Spinal cord (tissue), 10 donors: ENCODE measurements around the gene FASN. TPM values are rescaled to one million over a fixed set of nuclear protein-coding genes. Genes with fewer than 3 reads are reported as not detected.

Experiments used
- DNase-seq, 6 donors: peaks; one replicate each; pipeline versions ENCODE4 v3.0.0 to v3.0.0-alpha.2; 2013 to 2015; ENCODE audit warnings: low spot score in 6 of 6, low read depth in 4 of 6
- H3K27ac ChIP-seq: one replicate; pipeline ENCODE4 v1.5.1; 2013; ENCODE audit warnings: low read depth, low read length, control low read depth
- H3K27me3 ChIP-seq: one replicate; pipeline ENCODE4 v1.6.1; 2013; ENCODE audit warnings: low read length; ENCODE audit not compliant: control insufficient read depth, insufficient read depth
- H3K36me3 ChIP-seq: one replicate; pipeline ENCODE4 v1.6.1; 2013; ENCODE audit warnings: low read length; ENCODE audit not compliant: control insufficient read depth, insufficient read depth
- H3K4me1 ChIP-seq: one replicate; pipeline ENCODE4 v1.6.1; 2013; ENCODE audit warnings: low read length; ENCODE audit not compliant: control insufficient read depth, insufficient read depth
- H3K4me3 ChIP-seq: one replicate; pipeline ENCODE4 v1.5.1; 2013; ENCODE audit warnings: low read depth, low read length, control low read depth
- H3K9me3 ChIP-seq: one replicate; pipeline ENCODE4 v1.6.1; 2013; ENCODE audit warnings: low read length; ENCODE audit not compliant: control insufficient read depth, insufficient read depth
- WGBS: methylation state at CpG from one replicate; pipeline ENCODE4 v1.1.5; 2013; ENCODE audit warnings: missing lambda C conversion rate; ENCODE audit not compliant: insufficient coverage; 5-methylcytosine and 5-hydroxymethylcytosine counted together
- polyA plus RNA-seq, 2 donors: library from polyadenylated mRNA; unstranded; fragments of 120-200 nt; gene quantifications; one replicate each; pipeline ENCODE4 v1.2.1, GENCODE V29; 2013; ENCODE audit not compliant: insufficient read length in 2 of 2
- total RNA-seq, 2 donors: library from RNA; depleted of rRNA in 1 of 2; stranded (reverse); fragments of 120-200 nt in 1 of 2; fragments of >200 nt in 1 of 2; gene quantifications; one replicate each; pipeline versions ENCODE4 v1.2.3 to v1.2.4, GENCODE V29; 2013 to 2014
- donor health status: healthy.

FASN gene
- total and polyA plus RNA-seq, 4 donors = 57.7 to 184 (median 110) TPM

DNA sequence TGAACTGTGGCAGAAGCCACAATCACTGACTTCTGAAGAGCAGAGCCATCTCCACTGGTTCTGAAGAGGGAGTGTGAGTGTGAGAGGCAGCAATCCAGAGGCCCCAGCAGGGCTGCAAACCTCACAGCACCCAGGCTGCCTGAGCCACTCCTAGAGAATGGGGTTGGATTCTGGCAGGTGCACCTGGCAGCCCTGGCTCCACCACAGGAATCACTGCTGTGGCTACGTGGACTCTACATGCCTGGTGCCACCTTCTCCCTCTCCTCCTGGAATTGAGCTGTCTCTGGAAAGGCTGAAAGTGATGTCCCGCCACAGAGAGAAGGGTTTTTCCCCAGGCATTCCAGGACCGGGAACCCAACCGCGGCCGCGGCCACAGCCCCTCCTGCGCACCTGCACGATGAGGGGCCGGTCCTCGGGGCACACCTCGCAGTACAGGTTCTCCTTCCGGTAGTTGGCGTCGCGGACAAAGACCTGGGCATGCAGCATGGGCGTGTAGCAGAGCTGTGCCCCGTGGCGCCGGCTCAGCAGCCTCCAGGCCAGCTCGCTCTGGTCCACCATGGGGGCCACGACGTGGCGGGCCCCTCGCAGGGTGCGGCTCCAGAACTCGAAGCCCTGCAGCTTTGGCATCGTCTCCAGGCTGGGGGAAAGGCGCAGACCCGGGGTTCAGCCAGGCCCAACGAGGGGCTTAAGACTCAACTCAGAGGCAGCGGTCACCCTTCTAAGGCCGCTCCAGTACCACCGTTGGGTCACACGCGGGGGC is 33.4 kb downstream of the FASN start:
- peaks cover 27% of the 10 kb centered on the region for H3K4me1 ChIP-seq
- peaks cover 56% of the 10 kb centered on the region for H3K36me3 ChIP-seq
- H3K27ac ChIP-seq = no peak overlapping the region
- no peaks in the 10 kb centered on the region for H3K9me3 ChIP-seq
- H3K27me3 ChIP-seq = no peaks in the 10 kb centered on the region
- DNase-seq = no peak
- peak overlapping the region; percentile 64 for H3K4me3 ChIP-seq
- 39% methylated on average over 36 of the region's 36 CpGs for WGBS

DNA sequence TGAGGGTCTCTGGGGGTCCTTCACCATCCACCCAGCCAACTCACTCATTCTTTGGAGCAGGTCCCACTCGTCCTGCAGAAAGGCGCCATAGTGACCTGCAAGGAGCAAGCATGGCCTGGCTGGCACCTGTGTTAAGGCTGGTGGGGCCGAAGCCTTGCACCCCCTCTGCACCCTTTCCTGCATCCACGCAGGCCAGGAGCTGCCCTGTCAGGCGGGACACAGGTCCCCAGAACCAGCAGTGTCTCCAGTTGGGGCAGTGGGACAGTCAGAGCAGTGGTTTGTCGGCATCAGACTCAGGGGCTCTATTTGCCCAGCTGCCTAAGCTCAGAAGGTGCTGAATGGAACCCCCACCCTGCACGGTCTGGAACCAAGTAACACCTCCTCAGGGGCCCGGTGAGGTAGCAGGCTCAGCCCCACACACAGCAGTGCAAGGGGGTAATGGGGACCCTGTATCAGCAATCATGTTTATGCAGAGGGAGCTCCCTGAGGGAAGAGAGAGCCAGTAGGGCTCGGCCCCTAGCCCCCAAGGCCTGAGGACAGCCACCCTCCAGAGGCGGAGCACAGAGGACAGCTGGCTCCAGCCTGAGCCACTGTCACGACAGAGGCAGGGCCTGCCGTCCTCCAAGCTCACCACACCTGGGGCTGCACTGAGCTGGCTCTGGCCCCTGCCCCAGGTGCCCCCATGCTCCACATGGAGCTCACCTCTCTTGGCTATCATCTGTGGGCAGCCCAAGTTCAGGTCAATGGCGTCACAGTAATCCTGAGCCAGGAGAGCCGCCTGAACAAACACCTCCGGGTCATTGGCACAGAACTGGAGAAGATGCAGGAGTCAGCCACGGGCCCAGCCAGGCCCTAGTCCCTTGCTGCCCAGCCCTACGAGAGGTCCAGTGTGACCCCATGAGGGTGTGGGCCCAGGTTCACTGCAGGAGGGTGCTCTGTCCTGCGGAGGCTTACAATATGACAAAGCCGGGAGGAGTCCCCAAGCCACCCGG is 34.3 kb downstream of the FASN start:
- no peaks in the 10 kb centered on the region for H3K9me3 ChIP-seq
- 92% methylated on average over 18 of the region's 20 CpGs for WGBS
- peaks cover 27% of the 10 kb centered on the region for H3K4me1 ChIP-seq
- no peaks in the 10 kb centered on the region for H3K27me3 ChIP-seq
- H3K36me3 ChIP-seq = peaks cover 65% of the 10 kb centered on the region
- no peak for DNase-seq
- H3K4me3 ChIP-seq = no peak overlapping the region
- H3K27ac ChIP-seq = no peak overlapping the region

GRCh38 chr17:82062984-82063368 is 35.1 kb downstream of the FASN start:
- DNase-seq = no peak
- WGBS = 93% methylated on average over 9 of the region's 9 CpGs

GRCh38 chr17:82062076-82062983 is 35.7 kb downstream of the FASN start:
- H3K36me3 ChIP-seq = peaks cover 78% of the 10 kb centered on the region
- H3K4me3 ChIP-seq = no peak overlapping the region
- WGBS = 90% methylated on average over 22 of the region's 24 CpGs
- no peaks in the 10 kb centered on the region for H3K9me3 ChIP-seq
- DNase-seq = no peak
- peaks cover 27% of the 10 kb centered on the region for H3K4me1 ChIP-seq
- no peaks in the 10 kb centered on the region for H3K27me3 ChIP-seq
- no peak overlapping the region for H3K27ac ChIP-seq

More at GRCh38 chr17:82062984-82063368, 35.1 kb downstream of the FASN start:
- no peaks in the 10 kb centered on the region for H3K27me3 ChIP-seq
- no peak overlapping the region for H3K27ac ChIP-seq
- H3K36me3 ChIP-seq = peaks cover 72% of the 10 kb centered on the region
- no peaks in the 10 kb centered on the region for H3K9me3 ChIP-seq
- H3K4me1 ChIP-seq = peaks cover 27% of the 10 kb centered on the region
- H3K4me3 ChIP-seq = no peak overlapping the region

DNA sequence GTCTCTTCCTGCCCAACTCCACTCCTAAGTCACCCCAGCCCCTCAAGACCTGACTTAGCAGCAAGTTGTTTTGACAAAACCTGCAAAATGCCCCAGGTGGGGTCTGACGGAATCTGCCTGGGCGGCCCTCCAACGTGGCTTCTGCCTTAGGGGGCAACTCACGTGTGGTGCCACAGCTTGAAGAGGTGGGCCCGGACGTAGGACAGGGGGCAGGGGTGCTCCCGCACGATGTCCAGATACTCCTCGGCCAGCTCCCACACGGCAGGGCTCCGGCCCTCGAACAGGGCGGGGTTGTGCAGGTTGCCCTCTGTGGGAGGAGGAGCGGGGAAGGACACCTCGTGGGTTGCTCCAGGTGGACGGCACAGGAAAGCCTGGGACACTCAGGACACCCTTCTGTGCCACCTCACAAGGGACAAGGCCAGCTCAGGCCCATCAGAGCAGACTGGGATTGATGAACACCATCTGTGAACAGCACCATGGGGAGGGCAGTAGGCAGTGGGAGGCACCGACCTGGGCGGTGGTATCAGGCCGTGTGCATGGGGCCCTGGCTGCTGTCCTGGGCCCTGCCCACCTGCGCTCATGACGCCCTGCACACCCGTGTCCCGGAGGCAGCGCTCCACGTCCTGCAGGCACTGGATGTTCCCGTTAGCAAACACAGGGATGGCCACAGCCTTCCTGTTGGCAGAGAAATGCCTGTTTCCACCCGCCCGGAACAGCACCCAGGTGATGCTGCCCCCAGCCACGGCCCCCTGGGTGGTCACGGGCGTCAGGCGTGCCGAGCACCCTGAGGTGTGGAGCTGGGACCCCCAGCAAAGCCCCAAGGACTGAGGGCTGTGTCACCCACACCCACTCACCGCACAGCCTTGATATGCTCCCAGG is 36.8 kb downstream of the FASN start:
- 94% methylated on average over 34 of the region's 34 CpGs for WGBS
- no peaks in the 10 kb centered on the region for H3K9me3 ChIP-seq
- DNase-seq = no peak
- H3K4me1 ChIP-seq = peaks cover 24% of the 10 kb centered on the region
- H3K4me3 ChIP-seq = no peak overlapping the region
- peaks cover 89% of the 10 kb centered on the region for H3K36me3 ChIP-seq
- H3K27ac ChIP-seq = no peak overlapping the region
- H3K27me3 ChIP-seq = no peaks in the 10 kb centered on the region

DNA sequence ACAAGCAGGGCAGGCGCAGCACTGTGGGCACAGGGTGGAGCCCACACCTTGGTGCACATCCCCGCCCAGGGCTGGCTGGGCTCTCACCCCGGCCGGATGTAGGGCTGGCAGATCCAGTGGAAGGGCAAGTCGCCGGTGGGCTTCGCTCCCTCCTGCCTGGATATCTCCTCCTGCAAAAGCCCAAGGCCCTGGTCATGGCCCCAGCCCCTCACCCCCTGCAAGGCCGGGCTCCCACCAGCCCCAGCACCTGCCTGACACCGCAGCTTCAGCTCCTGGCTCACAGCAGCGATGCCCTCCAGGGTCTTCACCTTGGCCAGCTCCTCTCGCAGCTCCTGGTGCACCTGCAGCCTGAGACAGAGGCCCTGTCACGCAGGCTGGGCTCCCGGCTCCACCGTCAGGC is 37.4 kb downstream of the FASN start:
- Histone ChIP-seq H3K4me3 (no peak overlapping the region), H3K4me1 (peaks cover 18% of the 10 kb centered on the region), H3K36me3 (peaks cover 96% of the 10 kb centered on the region), H3K27me3 (no peaks in the 10 kb centered on the region), H3K27ac (no peak overlapping the region), H3K9me3 (no peaks in the 10 kb centered on the region)
- WGBS = 94% methylated on average over 14 of the region's 14 CpGs
- no peak for DNase-seq

GRCh38 chr17:82060001-82060380 is 38.0 kb downstream of the FASN start:
- Histone ChIP-seq H3K36me3 (peaks cover 99% of the 10 kb centered on the region), H3K4me3 (no peak overlapping the region), H3K9me3 (no peaks in the 10 kb centered on the region), H3K27ac (no peak overlapping the region), H3K27me3 (no peaks in the 10 kb centered on the region), H3K4me1 (peaks cover 19% of the 10 kb centered on the region)
- WGBS = 84% methylated on average over 16 of the region's 16 CpGs
- no peak for DNase-seq

GRCh38 chr17:82059272-82060000 is 38.6 kb downstream of the FASN start:
- Histone ChIP-seq H3K4me3 (no peak overlapping the region), H3K27me3 (no peaks in the 10 kb centered on the region), H3K4me1 (peaks cover 14% of the 10 kb centered on the region), H3K27ac (no peak overlapping the region), H3K9me3 (no peaks in the 10 kb centered on the region), H3K36me3 (peaks cover 100% of the 10 kb centered on the region)
- 86% methylated on average over 17 of the region's 19 CpGs for WGBS
- DNase-seq = no peak
